Measurements from ENCODE around the gene USP17L29. TPM values are rescaled to one million over a fixed set of nuclear protein-coding genes. Genes with fewer than 3 reads are reported as not detected.
"Not testable (repeated sequence)": the region's sequence is repeated elsewhere in the genome, so short reads cannot be mapped to it uniquely, and the experiment has no call there.

Gene USP17L29, protein sequence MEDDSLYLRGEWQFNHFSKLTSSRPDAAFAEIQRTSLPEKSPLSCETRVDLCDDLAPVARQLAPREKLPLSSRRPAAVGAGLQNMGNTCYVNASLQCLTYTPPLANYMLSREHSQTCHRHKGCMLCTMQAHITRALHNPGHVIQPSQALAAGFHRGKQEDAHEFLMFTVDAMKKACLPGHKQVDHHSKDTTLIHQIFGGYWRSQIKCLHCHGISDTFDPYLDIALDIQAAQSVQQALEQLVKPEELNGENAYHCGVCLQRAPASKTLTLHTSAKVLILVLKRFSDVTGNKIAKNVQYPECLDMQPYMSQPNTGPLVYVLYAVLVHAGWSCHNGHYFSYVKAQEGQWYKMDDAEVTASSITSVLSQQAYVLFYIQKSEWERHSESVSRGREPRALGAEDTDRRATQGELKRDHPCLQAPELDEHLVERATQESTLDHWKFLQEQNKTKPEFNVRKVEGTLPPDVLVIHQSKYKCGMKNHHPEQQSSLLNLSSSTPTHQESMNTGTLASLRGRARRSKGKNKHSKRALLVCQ
- not detected in 2 replicates for polyA plus RNA-seq
- polyA minus RNA-seq: not detected in 2 replicates

DNA sequence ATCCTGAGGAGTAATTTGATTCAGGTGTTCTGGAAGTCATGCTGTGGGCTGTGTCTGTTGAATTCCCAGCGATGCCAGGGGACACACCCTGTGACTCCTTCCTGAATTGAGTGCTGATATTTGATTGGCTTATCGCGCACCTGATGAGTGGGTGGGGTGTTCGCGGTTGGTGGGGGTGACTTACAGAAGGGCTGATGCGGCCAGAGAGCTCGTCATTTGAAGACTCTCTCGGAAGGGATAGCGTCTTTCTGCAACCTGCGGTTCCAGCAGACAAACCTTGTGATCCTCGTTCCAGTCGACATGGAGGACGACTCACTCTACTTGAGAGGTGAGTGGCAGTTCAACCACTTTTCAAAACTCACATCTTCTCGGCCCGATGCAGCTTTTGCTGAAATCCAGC is at the start of gene USP17L29:
USP17L29 (plus strand) TSS at position 301 of the 400 bp plus-strand sequence; CDS start at position 301, 0 bp downstream.
- not testable (repeated sequence) for H4K20me1 ChIP-seq (ENCODE audit: insufficient read depth); H3F3A ChIP-seq (ENCODE audit: insufficient read depth, low read length, poor library complexity, severe bottlenecking); H3K27me3 ChIP-seq (ENCODE audit: insufficient read depth, low read depth, low read length); H3K36me3 ChIP-seq (ENCODE audit: insufficient read depth, low read length); H3K4me2 ChIP-seq (ENCODE audit: low read length); H3K79me2 ChIP-seq (replicated peaks; ENCODE audit: insufficient read depth, low read length); H2AFZ ChIP-seq (ENCODE audit: low read depth, low read length); H3K9me2 ChIP-seq (ENCODE audit: insufficient read depth, low read length); H3K27ac ChIP-seq (ENCODE audit: low read length); H3K9me3 ChIP-seq (ENCODE audit: low read length); H3K9ac ChIP-seq (ENCODE audit: low read length); H3K4me3 ChIP-seq (ENCODE audit: low read length)

DNA sequence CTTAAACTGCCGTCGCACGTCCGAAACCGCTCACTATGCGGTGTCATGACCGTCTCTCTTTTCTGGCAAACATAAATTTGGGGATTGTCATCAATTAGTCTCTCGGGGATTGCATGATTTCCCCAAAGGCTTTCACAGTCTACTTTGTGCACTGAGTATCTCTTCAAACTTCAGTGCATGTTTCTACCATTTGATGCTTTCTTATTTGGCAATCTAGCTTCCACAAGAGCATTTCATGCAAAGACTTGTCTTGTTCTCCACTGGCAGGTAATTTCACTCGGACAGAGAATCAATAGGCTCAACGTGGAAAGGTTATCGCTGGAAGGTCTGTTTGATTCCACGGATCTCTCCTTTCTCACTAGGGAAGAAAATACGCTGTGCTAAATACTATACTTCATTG is 29.2 kb upstream of the USP17L29 start:
- not testable (repeated sequence) for H3K9me3 ChIP-seq (ENCODE audit: low read length); H3K36me3 ChIP-seq (ENCODE audit: insufficient read depth, low read length); H3K9ac ChIP-seq (ENCODE audit: low read length); H3K4me2 ChIP-seq (ENCODE audit: low read length); H3K9me2 ChIP-seq (ENCODE audit: insufficient read depth, low read length); H4K20me1 ChIP-seq (ENCODE audit: insufficient read depth); H3F3A ChIP-seq (ENCODE audit: insufficient read depth, low read length, poor library complexity, severe bottlenecking); H3K79me2 ChIP-seq (replicated peaks; ENCODE audit: insufficient read depth, low read length); H2AFZ ChIP-seq (ENCODE audit: low read depth, low read length); H3K4me3 ChIP-seq (ENCODE audit: low read length); H3K27me3 ChIP-seq (ENCODE audit: insufficient read depth, low read depth, low read length); H3K27ac ChIP-seq (ENCODE audit: low read length)

DNA sequence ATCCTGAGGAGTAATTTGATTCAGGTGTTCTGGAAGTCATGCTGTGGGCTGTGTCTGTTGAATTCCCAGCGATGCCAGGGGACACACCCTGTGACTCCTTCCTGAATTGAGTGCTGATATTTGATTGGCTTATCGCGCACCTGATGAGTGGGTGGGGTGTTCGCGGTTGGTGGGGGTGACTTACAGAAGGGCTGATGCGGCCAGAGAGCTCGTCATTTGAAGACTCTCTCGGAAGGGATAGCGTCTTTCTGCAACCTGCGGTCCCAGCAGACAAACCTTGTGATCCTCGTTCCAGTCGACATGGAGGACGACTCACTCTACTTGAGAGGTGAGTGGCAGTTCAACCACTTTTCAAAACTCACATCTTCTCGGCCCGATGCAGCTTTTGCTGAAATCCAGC is 28.6 kb upstream of the USP17L29 start, which contains the start of gene USP17L24:
USP17L24 (plus strand) TSS at position 301 of the 400 bp plus-strand sequence; CDS start at position 301, 0 bp downstream.
- not testable (repeated sequence) for H3K27me3 ChIP-seq (ENCODE audit: insufficient read depth, low read depth, low read length); H4K20me1 ChIP-seq (ENCODE audit: insufficient read depth); H3F3A ChIP-seq (ENCODE audit: insufficient read depth, low read length, poor library complexity, severe bottlenecking); H3K36me3 ChIP-seq (ENCODE audit: insufficient read depth, low read length); H3K9me2 ChIP-seq (ENCODE audit: insufficient read depth, low read length); H3K4me3 ChIP-seq (ENCODE audit: low read length); H3K9me3 ChIP-seq (ENCODE audit: low read length); H3K27ac ChIP-seq (ENCODE audit: low read length); H3K4me2 ChIP-seq (ENCODE audit: low read length); H3K9ac ChIP-seq (ENCODE audit: low read length); H2AFZ ChIP-seq (ENCODE audit: low read depth, low read length); H3K79me2 ChIP-seq (replicated peaks; ENCODE audit: insufficient read depth, low read length)

DNA sequence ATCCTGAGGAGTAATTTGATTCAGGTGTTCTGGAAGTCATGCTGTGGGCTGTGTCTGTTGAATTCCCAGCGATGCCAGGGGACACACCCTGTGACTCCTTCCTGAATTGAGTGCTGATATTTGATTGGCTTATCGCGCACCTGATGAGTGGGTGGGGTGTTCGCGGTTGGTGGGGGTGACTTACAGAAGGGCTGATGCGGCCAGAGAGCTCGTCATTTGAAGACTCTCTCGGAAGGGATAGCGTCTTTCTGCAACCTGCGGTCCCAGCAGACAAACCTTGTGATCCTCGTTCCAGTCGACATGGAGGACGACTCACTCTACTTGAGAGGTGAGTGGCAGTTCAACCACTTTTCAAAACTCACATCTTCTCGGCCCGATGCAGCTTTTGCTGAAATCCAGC is 23.8 kb upstream of the USP17L29 start, which contains the start of gene USP17L25:
USP17L25 (plus strand) TSS at position 301 of the 400 bp plus-strand sequence; CDS start at position 301, 0 bp downstream.
- H3F3A ChIP-seq (ENCODE audit: insufficient read depth, low read length, poor library complexity, severe bottlenecking); H2AFZ ChIP-seq (ENCODE audit: low read depth, low read length); H3K9me2 ChIP-seq (ENCODE audit: insufficient read depth, low read length); H3K36me3 ChIP-seq (ENCODE audit: insufficient read depth, low read length); H3K4me3 ChIP-seq (ENCODE audit: low read length); H3K9me3 ChIP-seq (ENCODE audit: low read length); H3K4me2 ChIP-seq (ENCODE audit: low read length); H3K9ac ChIP-seq (ENCODE audit: low read length); H3K79me2 ChIP-seq (replicated peaks; ENCODE audit: insufficient read depth, low read length); H4K20me1 ChIP-seq (ENCODE audit: insufficient read depth); H3K27ac ChIP-seq (ENCODE audit: low read length); H3K27me3 ChIP-seq (ENCODE audit: insufficient read depth, low read depth, low read length): not testable (repeated sequence)

DNA sequence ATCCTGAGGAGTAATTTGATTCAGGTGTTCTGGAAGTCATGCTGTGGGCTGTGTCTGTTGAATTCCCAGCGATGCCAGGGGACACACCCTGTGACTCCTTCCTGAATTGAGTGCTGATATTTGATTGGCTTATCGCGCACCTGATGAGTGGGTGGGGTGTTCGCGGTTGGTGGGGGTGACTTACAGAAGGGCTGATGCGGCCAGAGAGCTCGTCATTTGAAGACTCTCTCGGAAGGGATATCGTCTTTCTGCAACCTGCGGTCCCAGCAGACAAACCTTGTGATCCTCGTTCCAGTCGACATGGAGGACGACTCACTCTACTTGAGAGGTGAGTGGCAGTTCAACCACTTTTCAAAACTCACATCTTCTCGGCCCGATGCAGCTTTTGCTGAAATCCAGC is 19.1 kb upstream of the USP17L29 start, which contains the start of gene USP17L26:
USP17L26 (plus strand) TSS at position 301 of the 400 bp plus-strand sequence; CDS start at position 301, 0 bp downstream.
- H3K27me3 ChIP-seq (ENCODE audit: insufficient read depth, low read depth, low read length); H3K4me2 ChIP-seq (ENCODE audit: low read length); H3K9me3 ChIP-seq (ENCODE audit: low read length); H2AFZ ChIP-seq (ENCODE audit: low read depth, low read length); H3K27ac ChIP-seq (ENCODE audit: low read length); H3K79me2 ChIP-seq (replicated peaks; ENCODE audit: insufficient read depth, low read length); H3K9ac ChIP-seq (ENCODE audit: low read length); H3K4me3 ChIP-seq (ENCODE audit: low read length); H3K36me3 ChIP-seq (ENCODE audit: insufficient read depth, low read length); H3F3A ChIP-seq (ENCODE audit: insufficient read depth, low read length, poor library complexity, severe bottlenecking); H4K20me1 ChIP-seq (ENCODE audit: insufficient read depth); H3K9me2 ChIP-seq (ENCODE audit: insufficient read depth, low read length): not testable (repeated sequence)

DNA sequence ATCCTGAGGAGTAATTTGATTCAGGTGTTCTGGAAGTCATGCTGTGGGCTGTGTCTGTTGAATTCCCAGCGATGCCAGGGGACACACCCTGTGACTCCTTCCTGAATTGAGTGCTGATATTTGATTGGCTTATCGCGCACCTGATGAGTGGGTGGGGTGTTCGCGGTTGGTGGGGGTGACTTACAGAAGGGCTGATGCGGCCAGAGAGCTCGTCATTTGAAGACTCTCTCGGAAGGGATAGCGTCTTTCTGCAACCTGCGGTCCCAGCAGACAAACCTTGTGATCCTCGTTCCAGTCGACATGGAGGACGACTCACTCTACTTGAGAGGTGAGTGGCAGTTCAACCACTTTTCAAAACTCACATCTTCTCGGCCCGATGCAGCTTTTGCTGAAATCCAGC is 14.3 kb upstream of the USP17L29 start, which contains the start of gene USP17L5:
USP17L5 (plus strand) TSS at position 301 of the 400 bp plus-strand sequence; CDS start at position 301, 0 bp downstream.
- not testable (repeated sequence) for H3K79me2 ChIP-seq (replicated peaks; ENCODE audit: insufficient read depth, low read length)

DNA sequence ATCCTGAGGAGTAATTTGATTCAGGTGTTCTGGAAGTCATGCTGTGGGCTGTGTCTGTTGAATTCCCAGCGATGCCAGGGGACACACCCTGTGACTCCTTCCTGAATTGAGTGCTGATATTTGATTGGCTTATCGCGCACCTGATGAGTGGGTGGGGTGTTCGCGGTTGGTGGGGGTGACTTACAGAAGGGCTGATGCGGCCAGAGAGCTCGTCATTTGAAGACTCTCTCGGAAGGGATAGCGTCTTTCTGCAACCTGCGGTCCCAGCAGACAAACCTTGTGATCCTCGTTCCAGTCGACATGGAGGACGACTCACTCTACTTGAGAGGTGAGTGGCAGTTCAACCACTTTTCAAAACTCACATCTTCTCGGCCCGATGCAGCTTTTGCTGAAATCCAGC is 9.6 kb upstream of the USP17L29 start, which contains the start of gene USP17L27:
USP17L27 (plus strand) TSS at position 301 of the 400 bp plus-strand sequence; CDS start at position 301, 0 bp downstream.
- H3K27me3 ChIP-seq (ENCODE audit: insufficient read depth, low read depth, low read length); H3K9me2 ChIP-seq (ENCODE audit: insufficient read depth, low read length); H3K27ac ChIP-seq (ENCODE audit: low read length); H3K4me3 ChIP-seq (ENCODE audit: low read length); H3K9me3 ChIP-seq (ENCODE audit: low read length); H3K9ac ChIP-seq (ENCODE audit: low read length); H3F3A ChIP-seq (ENCODE audit: insufficient read depth, low read length, poor library complexity, severe bottlenecking); H3K79me2 ChIP-seq (replicated peaks; ENCODE audit: insufficient read depth, low read length); H3K4me2 ChIP-seq (ENCODE audit: low read length); H3K36me3 ChIP-seq (ENCODE audit: insufficient read depth, low read length); H2AFZ ChIP-seq (ENCODE audit: low read depth, low read length); H4K20me1 ChIP-seq (ENCODE audit: insufficient read depth): not testable (repeated sequence)

More for the DNA sequence above, 14.3 kb upstream of the USP17L29 start, which contains the start of gene USP17L5:
- H3F3A ChIP-seq (ENCODE audit: insufficient read depth, low read length, poor library complexity, severe bottlenecking); H3K4me3 ChIP-seq (ENCODE audit: low read length); H3K9me3 ChIP-seq (ENCODE audit: low read length); H3K27ac ChIP-seq (ENCODE audit: low read length); H3K27me3 ChIP-seq (ENCODE audit: insufficient read depth, low read depth, low read length); H3K9ac ChIP-seq (ENCODE audit: low read length); H3K4me2 ChIP-seq (ENCODE audit: low read length); H2AFZ ChIP-seq (ENCODE audit: low read depth, low read length); H3K36me3 ChIP-seq (ENCODE audit: insufficient read depth, low read length); H3K9me2 ChIP-seq (ENCODE audit: insufficient read depth, low read length); H4K20me1 ChIP-seq (ENCODE audit: insufficient read depth): not testable (repeated sequence)
